HG03342 (cell line): Measurements from ENCODE around the gene HSD11B2.
"Not testable (repeated sequence)": the region's sequence is repeated elsewhere in the genome, so short reads cannot be mapped to it uniquely, and the experiment has no call there.

Source experiments
- ATAC-seq: cut with Tn5 transposase; IDR thresholded peaks from one replicate; pipeline ENCODE4 v1.9.1; 2021; ENCODE audit warnings: mild to moderate bottlenecking, moderate library complexity; ENCODE audit not compliant: unreplicated experiment

Gene HSD11B2

GRCh38 chr16:67413978-67414911 is 16.7 kb upstream of the HSD11B2 start:
- no peak for ATAC-seq

- not testable (repeated sequence) for ATAC-seq
Observed at GRCh38 chr16:67415421-67415820, 15.5 kb upstream of the HSD11B2 start.

GRCh38 chr16:67415872-67416793 is 14.8 kb upstream of the HSD11B2 start, which contains the start of gene ZDHHC1:
TSS of gene ZDHHC1 (minus strand) at chr16:67416477. CDS start at chr16:67407775, 8,702 bp downstream.
- no peak for ATAC-seq

GRCh38 chr16:67417333-67418061 is 13.4 kb upstream of the HSD11B2 start:
- no peak for ATAC-seq

- ATAC-seq: no peak
Observed at GRCh38 chr16:67419502-67419901, 11.4 kb upstream of the HSD11B2 start.

GRCh38 chr16:67419931-67420330 is 11.0 kb upstream of the HSD11B2 start:
- ATAC-seq: no peak

GRCh38 chr16:67421030-67421429 is 9.9 kb upstream of the HSD11B2 start:
- no peak for ATAC-seq

- no peak for ATAC-seq
Observed at GRCh38 chr16:67423015-67423414, 7.9 kb upstream of the HSD11B2 start.

- no peak for ATAC-seq
Observed at GRCh38 chr16:67423611-67424260, 7.2 kb upstream of the HSD11B2 start.

- ATAC-seq: no peak
Observed at GRCh38 chr16:67424261-67424615, 6.7 kb upstream of the HSD11B2 start.

GRCh38 chr16:67425061-67425460 is 5.9 kb upstream of the HSD11B2 start:
- no peak for ATAC-seq

- ATAC-seq: no peak
Observed at GRCh38 chr16:67425580-67425979, 5.3 kb upstream of the HSD11B2 start.

- ATAC-seq: no peak
Observed at GRCh38 chr16:67426022-67426421, 4.9 kb upstream of the HSD11B2 start.

GRCh38 chr16:67426950-67427349 is 4.0 kb upstream of the HSD11B2 start:
- ATAC-seq: no peak

- no peak for ATAC-seq
Observed at GRCh38 chr16:67428146-67428731, 2.7 kb upstream of the HSD11B2 start.

GRCh38 chr16:67429053-67429798 is 1.7 kb upstream of the HSD11B2 start:
- no peak for ATAC-seq

GRCh38 chr16:67429799-67430503 is 970 bp upstream of the HSD11B2 start:
- no peak for ATAC-seq

- ATAC-seq: no peak
Observed at GRCh38 chr16:67430504-67430976, 381 bp upstream of the HSD11B2 start.
